ENCODE measurements around the gene MEIS3. TPM values are rescaled to one million over a fixed set of nuclear protein-coding genes. Genes with fewer than 3 reads are reported as not detected.

MEIS3 gene
- 31.7 TPM for total RNA-seq

DNA sequence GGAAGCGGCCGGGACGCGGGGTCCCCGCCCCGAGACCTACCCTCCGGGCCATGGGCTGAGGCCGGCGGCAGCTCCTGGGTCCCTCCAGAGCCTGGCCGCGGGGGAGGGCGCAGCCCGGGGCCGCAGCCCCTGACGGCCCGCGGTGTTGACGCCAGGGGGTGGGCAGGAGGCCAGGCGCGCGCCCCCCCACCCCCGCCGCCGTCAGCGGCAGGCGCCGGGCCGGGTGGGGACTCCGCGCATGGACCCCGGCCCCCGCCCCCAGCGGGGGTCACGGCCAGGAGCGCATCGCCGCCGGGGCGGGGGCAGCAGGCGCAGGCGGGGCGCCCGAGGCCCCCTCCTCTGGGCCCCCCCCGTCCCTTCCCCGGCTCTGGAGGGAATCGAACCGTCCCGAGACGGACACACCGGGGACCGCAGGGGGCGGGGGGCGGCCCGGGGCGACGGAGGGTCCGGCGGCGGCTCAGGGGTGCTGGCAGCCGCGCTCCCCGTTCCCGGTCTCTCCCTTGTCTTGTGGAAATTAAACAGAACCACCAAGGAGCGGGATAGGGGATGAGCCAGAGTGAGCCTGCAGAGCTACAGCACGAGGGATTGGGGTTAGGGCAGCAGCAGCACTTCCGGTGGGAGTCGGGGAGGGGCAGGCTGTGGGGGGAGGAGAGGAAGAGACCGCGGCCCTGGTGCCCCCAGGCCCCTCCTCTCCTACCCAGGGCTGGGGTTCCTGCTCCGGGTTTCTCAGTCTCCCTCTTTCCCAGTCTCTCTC is at the start of gene MEIS3:
Gene MEIS3 (minus strand): TSS at position 498 of the 754 bp plus-strand sequence. CDS start 446 bp downstream, at position 52.

Other genes with a start within 250 kb of the MEIS3 start
- 8.1 TPM for gene BBC3, start 188.3 kb downstream of the MEIS3 start, total RNA-seq
- 20.5 TPM for gene CCDC9, start 163.0 kb downstream of the MEIS3 start, total RNA-seq
- gene INAFM1, start 144.6 kb downstream of the MEIS3 start, total RNA-seq: 4.4 TPM
- 2.0 TPM for gene C5AR1, start 109.7 kb downstream of the MEIS3 start, total RNA-seq
- 1.0 TPM for gene C5AR2, start 87.4 kb downstream of the MEIS3 start, total RNA-seq
- gene DHX34, start 70.2 kb downstream of the MEIS3 start, total RNA-seq: 21.4 TPM
- 16.1 TPM for gene SLC8A2, start 52.4 kb upstream of the MEIS3 start, total RNA-seq
- gene KPTN, start 64.7 kb upstream of the MEIS3 start, total RNA-seq: 11.7 TPM
- 72.6 TPM for gene NAPA, start 95.5 kb upstream of the MEIS3 start, total RNA-seq
- gene ZNF541, start 153.6 kb upstream of the MEIS3 start, total RNA-seq: 0.44 TPM
- 42.1 TPM for gene BICRA, start 189.6 kb upstream of the MEIS3 start, total RNA-seq